Activated B cell treated with CpG ODN at 0.5 μM for 24 hours (primary cell): Measurements from ENCODE around the gene TBC1D17. TPM values are rescaled to one million over a fixed set of nuclear protein-coding genes. Genes with fewer than 3 reads are reported as not detected.

Experiments used
- ATAC-seq: fragments of 200-7000 bp; cut with Tn5 transposase; one replicate; pipeline ENCODE4 v1.10.0; 2021; ENCODE audit warnings: low read depth, mild to moderate bottlenecking, moderate library complexity
- CTCF ChIA-PET: fragments of 350-600 bp; sonication (Branson Sonifier 250); formaldehyde crosslinking; loops from one replicate; lab custom pipeline; 2021; ENCODE audit warnings: antibody characterized with exemption; lab: Charles Lee
- POLR2A ChIA-PET: fragments of 350-600 bp; sonication (Branson Sonifier 250); formaldehyde crosslinking; loops from one replicate; lab custom pipeline; 2021; ENCODE audit warnings: antibody characterized with exemption; lab: Charles Lee
- DNase-seq: peaks from one replicate; pipeline ENCODE4 v3.0.0; 2022
- H3K27ac Mint-ChIP-seq: one replicate; pipeline ENCODE4 v1.8.0; 2020; ENCODE audit warnings: mixed read lengths
- H3K27me3 Mint-ChIP-seq: one replicate; pipeline ENCODE4 v1.8.0; 2021; ENCODE audit warnings: mixed read lengths
- H3K36me3 Mint-ChIP-seq: one replicate; pipeline ENCODE4 v1.8.0; 2021; ENCODE audit warnings: low read depth, mixed read lengths
- H3K4me1 Mint-ChIP-seq: one replicate; pipeline ENCODE4 v1.8.0; 2021; ENCODE audit warnings: mixed read lengths
- H3K4me3 Mint-ChIP-seq: one replicate; pipeline ENCODE4 v1.8.0; 2020; ENCODE audit warnings: mild to moderate bottlenecking, mixed read lengths
- H3K9me3 Mint-ChIP-seq: one replicate; pipeline ENCODE4 v1.8.0; 2020; ENCODE audit warnings: mixed read lengths
- intact Hi-C: fragments of 100-400 bp; cut with micrococcal nuclease; formaldehyde crosslinking; loops from one replicate; pipeline ENCODE4 v1.15.1; 2024
- total RNA-seq: library from RNA; stranded (reverse); gene quantifications from 2 replicates; pipeline ENCODE4 v1.2.3, GENCODE V29; 2022
- TF ChIP-seq, protein P1 (sequence below): fragments of 200-600 bp; IDR thresholded peaks from one replicate; pipeline ENCODE4 v1.8.0; 2022; ENCODE audit warnings: antibody characterized with exemption, mild to moderate bottlenecking

Gene TBC1D17
- total RNA-seq, 1 donor from 2014 or later = 57.0 TPM

GRCh38 chr19:49889687-49890348 lies 12.3 kb downstream of the TBC1D17 start:
- intact Hi-C loops = loop anchor here (1.0 to 10.0 kb wide), 7 partner anchors 13 to 555 kb away; partner anchors contain the start of genes AKT1S1, ATF5, CD37 and NUP62
- ChIA-PET CTCF (interaction anchor here (0.8 to 1.6 kb wide), 6 partner anchors 21 to 48 kb away, joined by 3 to 15 read pairs (median 3); partner anchors contain the start of genes ATF5, NUP62, PNKP and PTOV1), POLR2A (interaction anchor here (0.6 to 11.5 kb wide), 12 partner anchors 10 to 123 kb away, joined by 3 to 317 read pairs (median 6); partner anchors contain the start of genes AKT1S1, AP2A1, ATF5 and NUP62)
- H3K27me3 Mint-ChIP-seq = no peaks in the 10 kb centered on the region
- H3K4me3 Mint-ChIP-seq = peak overlapping the region; percentile 82
- peaks cover 41% of the 10 kb centered on the region for H3K4me1 Mint-ChIP-seq
- DNase-seq (no peak), ATAC-seq (peak; percentile 66)
- TF ChIP-seq, protein P1, sequence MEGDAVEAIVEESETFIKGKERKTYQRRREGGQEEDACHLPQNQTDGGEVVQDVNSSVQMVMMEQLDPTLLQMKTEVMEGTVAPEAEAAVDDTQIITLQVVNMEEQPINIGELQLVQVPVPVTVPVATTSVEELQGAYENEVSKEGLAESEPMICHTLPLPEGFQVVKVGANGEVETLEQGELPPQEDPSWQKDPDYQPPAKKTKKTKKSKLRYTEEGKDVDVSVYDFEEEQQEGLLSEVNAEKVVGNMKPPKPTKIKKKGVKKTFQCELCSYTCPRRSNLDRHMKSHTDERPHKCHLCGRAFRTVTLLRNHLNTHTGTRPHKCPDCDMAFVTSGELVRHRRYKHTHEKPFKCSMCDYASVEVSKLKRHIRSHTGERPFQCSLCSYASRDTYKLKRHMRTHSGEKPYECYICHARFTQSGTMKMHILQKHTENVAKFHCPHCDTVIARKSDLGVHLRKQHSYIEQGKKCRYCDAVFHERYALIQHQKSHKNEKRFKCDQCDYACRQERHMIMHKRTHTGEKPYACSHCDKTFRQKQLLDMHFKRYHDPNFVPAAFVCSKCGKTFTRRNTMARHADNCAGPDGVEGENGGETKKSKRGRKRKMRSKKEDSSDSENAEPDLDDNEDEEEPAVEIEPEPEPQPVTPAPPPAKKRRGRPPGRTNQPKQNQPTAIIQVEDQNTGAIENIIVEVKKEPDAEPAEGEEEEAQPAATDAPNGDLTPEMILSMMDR = peak; percentile 39
- peak overlapping the region; percentile 7 for H3K27ac Mint-ChIP-seq
- no peaks in the 10 kb centered on the region for H3K9me3 Mint-ChIP-seq
- H3K36me3 Mint-ChIP-seq = peaks cover 17% of the 10 kb centered on the region

- CTCF ChIA-PET = interaction anchor here (0.7 to 1.6 kb wide), 7 partner anchors 21 to 47 kb away, joined by 3 to 15 read pairs (median 3); partner anchors contain the start of genes ATF5, NUP62, PNKP and PTOV1
- peak overlapping the region; percentile 7 for H3K27ac Mint-ChIP-seq
- no peaks in the 10 kb centered on the region for H3K9me3 Mint-ChIP-seq
- DNase-seq (peak; percentile 68), ATAC-seq (peak; percentile 85)
- H3K27me3 Mint-ChIP-seq = no peaks in the 10 kb centered on the region
- H3K36me3 Mint-ChIP-seq = peaks cover 11% of the 10 kb centered on the region
- POLR2A ChIA-PET = interaction anchor here (0.6 to 11.5 kb wide), 15 partner anchors 9 to 1481 kb away, joined by 3 to 317 read pairs (median 6); partner anchors contain the start of genes AKT1S1, AP2A1, ATF5 and NUP62
- intact Hi-C loops = loop anchor here (1.0 to 10.0 kb wide), 7 partner anchors 13 to 556 kb away; partner anchors contain the start of genes AKT1S1, ATF5, CD37 and NUP62
- peaks cover 49% of the 10 kb centered on the region for H3K4me1 Mint-ChIP-seq
- TF ChIP-seq, protein P1 = no peak
- H3K4me3 Mint-ChIP-seq = peak overlapping the region; percentile 82
Observed at GRCh38 chr19:49890349-49891311, 13.1 kb downstream of the TBC1D17 start.

DNA sequence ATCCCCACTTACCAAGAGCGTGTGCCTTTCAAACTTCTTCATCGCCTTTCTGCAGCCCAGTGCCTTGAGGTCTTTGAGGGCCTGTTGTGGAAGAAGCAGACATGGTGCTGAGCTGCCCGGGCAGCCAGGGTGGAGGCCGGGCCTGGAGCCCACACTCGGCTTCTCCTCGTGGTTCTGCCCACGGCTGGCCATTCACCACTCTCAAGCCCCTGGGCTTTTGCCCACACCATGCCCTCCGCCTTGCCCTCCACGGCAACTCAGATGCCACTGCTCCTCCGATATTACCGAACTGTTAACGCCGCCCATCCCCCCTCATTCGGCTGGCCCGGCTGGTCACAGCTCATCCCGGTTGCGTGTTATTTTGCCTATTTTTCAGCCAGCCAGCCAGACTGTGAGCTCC lies 13.9 kb downstream of the TBC1D17 start:
- ATAC-seq (no peak), DNase-seq (no peak)
- no peaks in the 10 kb centered on the region for H3K27me3 Mint-ChIP-seq
- peaks cover 9% of the 10 kb centered on the region for H3K36me3 Mint-ChIP-seq
- no peaks in the 10 kb centered on the region for H3K9me3 Mint-ChIP-seq
- H3K4me1 Mint-ChIP-seq = peaks cover 57% of the 10 kb centered on the region
- TF ChIP-seq, protein P1 = no peak
- CTCF ChIA-PET = interaction anchor here (1.3 kb wide), 1 partner anchor 24 kb away, joined by 3 read pairs; no protein-coding TSS in a partner anchor
- peak overlapping the region; percentile 44 for H3K4me3 Mint-ChIP-seq
- POLR2A ChIA-PET = interaction anchor here (0.6 to 11.5 kb wide), 4 partner anchors 14 to 1438 kb away, joined by 5 to 317 read pairs (median 121); partner anchors contain the start of genes AKT1S1, ATF5, NUP62 and TBC1D17
- intact Hi-C loops = loop anchor here (10.0 kb wide), 1 partner anchor 557 kb away; the partner anchor contains the start of gene CD37
- no peak overlapping the region for H3K27ac Mint-ChIP-seq

DNA sequence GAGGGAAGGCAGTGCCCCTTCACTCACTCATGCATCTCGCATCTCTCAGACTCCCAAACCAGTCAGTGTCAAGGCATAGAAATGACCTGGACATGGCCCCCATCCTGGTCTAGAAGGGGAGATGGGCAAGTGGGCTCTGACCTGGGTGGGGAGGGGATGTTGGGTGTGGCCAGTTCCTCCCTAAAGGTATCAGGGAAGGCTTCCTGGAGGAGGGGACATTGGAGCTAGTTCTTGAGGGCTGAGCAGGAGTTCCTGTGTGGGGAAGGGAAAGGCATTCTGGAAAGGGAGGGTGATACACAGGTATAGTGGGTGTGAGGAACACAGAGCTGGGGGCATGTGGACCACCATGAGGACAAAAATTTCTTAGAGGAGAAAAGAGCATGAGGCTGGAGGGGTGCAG lies 15.2 kb downstream of the TBC1D17 start:
- intact Hi-C loops = loop anchor here (10.0 kb wide), 1 partner anchor 558 kb away; the partner anchor contains the start of gene CD37
- no peak for DNase-seq

More for the DNA sequence above, 15.2 kb downstream of the TBC1D17 start:
- H3K9me3 Mint-ChIP-seq = no peaks in the 10 kb centered on the region
- H3K27me3 Mint-ChIP-seq = no peaks in the 10 kb centered on the region
- no peak overlapping the region for H3K4me3 Mint-ChIP-seq
- H3K4me1 Mint-ChIP-seq = peaks cover 70% of the 10 kb centered on the region
- H3K27ac Mint-ChIP-seq = peak overlapping the region; percentile 35
- TF ChIP-seq, protein P1 = no peak
- ChIA-PET POLR2A (interaction anchor here (2.5 to 11.5 kb wide), 3 partner anchors 16 to 39 kb away, joined by 14 to 317 read pairs (median 229); partner anchors contain the start of genes AKT1S1, ATF5, NUP62 and TBC1D17), CTCF (interaction anchor here (1.0 kb wide), 1 partner anchor 16 kb away, joined by 3 read pairs; the partner anchor contains the start of gene AKT1S1)
- peaks cover 8% of the 10 kb centered on the region for H3K36me3 Mint-ChIP-seq
- no peak for ATAC-seq
